ENCODE measurements around the gene QRICH2.
"Not testable (repeated sequence)": the region's sequence is repeated elsewhere in the genome, so short reads cannot be mapped to it uniquely, and the experiment has no call there.

The QRICH2 gene

DNA sequence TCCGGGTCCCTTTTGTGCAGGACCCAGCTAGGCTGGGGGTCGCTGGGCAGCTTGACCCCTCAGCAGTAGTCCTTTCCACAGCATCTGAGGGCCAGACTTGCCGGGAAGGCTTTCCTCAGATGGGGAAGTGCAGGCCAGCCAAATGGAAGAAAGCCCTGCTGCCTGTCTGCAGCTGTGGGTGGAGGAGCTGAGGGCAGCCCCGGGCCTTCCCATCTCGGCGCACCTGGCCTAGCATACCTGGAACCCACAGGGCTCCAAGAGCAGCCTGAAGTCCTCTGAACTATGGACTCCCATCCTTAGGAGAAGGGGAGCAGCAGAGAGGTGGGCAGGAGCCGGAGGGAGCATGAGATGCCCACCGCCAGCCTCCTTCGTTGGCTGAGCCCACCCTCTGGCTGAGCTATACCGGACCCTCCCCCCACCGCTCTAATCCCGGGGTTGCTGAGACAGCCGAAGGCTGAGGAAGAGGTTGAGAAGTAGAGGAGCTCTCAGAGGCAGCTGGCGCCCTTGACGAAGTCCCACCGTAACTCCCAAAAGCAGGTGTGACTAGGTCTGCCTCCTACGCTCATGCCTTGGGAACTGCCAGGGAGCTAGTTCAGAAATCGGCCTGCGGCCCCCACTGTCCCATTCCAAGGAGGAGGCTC lies 29.7 kb downstream of the QRICH2 start:
- DNase-seq (ENCODE audit: low read depth): no peak

DNA sequence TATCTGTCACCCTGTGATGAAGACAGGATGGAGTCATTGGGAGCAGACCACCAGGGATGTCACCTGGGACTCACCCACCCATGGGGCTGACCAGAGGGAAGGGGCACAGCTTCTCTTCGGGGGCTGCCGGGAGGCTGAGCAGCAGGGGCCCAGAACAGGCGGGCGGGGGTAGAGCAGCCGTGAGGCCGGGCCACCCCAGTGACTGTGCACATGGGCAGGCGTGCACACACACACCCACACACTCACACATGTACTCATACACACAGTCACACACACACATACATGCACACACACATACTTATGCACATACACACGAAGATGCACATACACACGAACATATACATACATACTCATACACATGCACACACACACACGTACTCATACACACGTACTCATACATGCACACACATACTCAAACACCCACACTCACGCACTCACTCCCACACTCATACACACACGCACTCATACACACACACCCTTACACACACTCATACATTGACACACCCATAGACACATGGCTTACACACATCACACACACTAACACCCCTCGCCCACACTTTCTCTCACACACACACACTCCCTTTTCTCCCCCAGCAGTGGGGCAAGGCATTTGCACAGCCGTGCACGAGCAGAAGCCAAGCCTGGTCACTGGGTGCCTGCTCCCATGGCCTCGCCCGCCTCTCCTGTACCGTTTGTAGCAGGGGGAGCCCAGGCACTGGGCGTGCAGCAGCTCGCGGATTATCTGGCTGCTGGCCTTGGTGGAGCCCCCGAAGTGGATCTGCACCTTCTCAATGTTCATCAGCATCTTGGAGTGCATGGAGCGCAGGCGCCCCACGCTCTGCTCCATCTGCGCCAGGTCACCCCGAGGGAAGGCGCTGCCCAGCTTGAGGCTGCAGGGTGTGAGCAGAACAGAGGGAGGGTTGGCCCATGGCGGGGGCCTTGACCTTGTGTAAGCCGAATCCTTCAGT lies 30.5 kb downstream of the QRICH2 start:
- DNase-seq (ENCODE audit: low read depth): no peak

DNA sequence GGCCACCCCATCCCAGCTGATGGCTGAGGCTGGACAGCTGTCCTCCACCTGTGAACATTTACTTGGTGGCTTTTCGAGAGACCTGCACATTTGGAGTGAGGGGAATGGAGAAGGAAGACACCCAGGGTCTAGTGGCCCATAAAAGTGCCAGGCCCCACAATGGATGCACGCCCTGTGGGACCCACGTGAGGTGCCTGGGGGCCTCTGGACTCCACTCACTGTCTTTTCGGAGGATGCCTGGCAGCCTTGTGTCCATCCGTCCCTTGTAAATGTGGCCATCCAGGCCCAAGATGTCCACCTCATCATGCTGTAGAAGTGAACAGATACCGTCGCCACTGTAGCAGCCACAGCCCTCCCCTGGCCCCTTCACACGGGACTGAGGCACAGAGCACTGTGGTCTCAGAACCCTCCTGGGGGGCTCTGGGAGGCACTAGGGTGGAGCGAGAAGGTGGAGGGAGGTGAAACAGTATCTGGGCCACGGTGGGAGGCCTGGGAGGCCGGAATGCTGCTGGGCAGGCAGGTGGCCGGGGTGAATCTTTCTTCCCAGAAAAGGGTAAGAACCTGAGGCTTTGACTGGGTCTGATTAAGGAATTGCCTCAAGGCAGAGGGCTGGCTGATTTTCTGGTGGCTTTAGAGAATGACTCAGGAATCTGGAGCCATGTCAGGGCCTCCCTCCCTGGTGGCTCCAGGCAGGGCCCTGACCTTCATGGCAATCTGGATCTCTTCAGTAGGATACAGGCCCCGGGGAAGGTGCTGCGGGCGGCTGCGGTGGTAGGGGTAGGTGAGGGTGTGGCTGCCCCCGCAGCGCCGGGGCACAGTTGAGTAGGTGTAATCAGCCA lies 31.4 kb downstream of the QRICH2 start:
- no peak for DNase-seq (ENCODE audit: low read depth)

DNA sequence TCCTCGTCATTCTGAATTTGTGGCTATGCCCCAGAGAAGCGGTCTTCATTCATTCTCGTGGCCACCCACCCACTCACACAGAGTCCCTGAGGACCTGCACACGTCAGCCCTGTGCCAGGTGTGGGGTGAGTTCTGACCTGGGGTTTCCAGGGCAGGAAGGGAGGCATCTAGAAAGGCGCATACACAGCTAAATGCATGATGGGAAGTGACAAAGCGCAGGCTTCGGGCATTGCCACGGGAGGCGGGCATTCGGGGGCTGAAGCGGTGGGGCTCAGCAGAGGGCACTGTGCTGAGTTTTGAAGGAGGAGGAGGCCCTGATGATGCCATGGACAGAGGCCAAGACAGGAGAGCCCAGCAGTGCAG lies 32.0 kb downstream of the QRICH2 start:
- DNase-seq (ENCODE audit: low read depth): no peak

- DNase-seq (ENCODE audit: low read depth): no peak
Measured at GRCh38 chr17:76275382-76276068, 32.6 kb downstream of the QRICH2 start.

DNA sequence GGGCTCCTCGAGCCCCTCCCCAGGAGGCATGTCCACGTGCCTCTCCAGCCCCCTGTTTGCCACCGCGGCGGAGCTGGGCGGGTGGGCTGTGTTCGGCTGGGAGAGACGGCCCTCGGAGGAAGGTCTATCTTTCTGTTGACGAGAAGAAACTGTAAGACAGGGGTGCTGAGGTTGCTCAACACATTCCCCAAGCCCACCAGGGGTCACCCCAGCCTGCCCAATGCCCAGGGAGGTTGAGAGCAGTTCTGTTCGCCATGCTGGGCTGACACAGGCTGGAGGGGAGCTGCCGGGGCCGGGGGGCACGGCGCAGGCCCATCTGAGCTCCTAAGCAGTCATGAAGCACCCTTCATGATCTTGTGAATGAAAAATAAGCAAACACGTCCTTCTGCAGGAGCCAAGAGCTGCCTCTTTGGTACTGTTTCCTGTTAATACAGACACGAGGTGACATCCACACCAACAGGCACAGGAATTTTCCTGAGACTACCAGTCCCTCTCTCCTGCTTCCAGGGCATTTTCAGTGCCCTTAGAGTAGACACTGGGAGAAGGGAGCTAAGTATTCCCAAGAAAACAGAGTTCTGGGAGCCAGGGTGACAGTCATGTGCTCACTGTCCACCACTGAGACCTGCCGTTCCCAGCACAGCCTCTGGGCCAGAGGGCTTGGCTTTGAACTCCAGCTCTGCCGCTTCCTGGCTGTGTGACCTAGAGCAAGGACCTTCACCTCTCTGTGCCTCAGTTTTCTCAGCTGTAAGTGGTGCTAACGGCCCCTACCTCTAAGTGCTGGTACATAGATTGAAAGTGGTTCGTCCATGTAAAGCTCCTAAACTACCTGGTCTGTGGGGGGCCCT lies 33.7 kb downstream of the QRICH2 start:
- no peak for DNase-seq (ENCODE audit: low read depth)

- no peak for DNase-seq (ENCODE audit: low read depth)
Measured at GRCh38 chr17:76273445-76274111, 34.5 kb downstream of the QRICH2 start.

GRCh38 chr17:76272541-76273444 lies 35.3 kb downstream of the QRICH2 start:
- DNase-seq (ENCODE audit: low read depth): peak; percentile 42

- DNase-seq (ENCODE audit: low read depth): peak; percentile 70
Measured at GRCh38 chr17:76271669-76272540, 36.2 kb downstream of the QRICH2 start.

DNA sequence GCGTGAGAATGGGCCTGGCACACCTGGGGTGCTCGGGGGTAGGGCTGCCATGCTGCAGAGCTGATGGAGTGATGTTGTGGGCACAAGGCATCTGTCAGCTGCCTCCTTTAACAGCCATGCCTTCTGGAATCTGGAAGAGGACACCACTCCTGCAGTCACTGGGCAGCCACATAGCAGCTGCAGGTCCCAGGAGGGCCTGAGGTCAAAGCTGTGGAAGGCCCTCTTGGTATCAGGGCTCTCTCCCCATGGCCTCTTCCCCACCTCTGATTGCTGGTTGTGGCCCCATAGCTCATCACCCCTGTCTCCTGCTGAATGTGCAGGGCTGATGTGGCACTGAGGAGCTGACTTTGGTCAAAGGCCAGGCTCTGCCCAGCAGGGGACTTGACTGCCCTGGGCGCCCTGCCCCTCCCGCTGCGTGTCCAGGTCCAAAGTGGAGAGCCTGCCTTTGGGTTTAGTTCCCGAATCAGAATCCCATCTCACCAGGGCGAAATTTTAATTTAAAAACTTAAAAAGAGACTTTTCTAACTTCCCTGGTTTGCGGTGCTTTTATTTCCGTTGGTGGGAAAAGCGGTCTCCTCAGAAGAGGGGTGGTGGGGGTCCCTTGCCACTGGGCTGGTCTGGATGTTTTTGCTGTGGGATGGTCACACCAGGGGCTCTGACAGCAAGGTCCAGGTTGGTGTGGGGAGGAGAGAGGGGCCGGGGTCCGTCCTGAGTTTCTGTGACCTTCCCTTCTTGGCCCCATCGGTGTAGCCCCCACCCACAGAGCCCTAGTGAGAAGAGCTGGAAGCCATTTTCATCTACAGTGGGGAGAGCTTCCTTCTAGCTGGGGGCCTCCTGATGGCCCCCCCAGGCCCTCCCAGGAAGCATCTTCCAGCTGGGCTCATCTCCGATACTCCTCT lies 37.1 kb downstream of the QRICH2 start:
- DNase-seq (ENCODE audit: low read depth): no peak

DNA sequence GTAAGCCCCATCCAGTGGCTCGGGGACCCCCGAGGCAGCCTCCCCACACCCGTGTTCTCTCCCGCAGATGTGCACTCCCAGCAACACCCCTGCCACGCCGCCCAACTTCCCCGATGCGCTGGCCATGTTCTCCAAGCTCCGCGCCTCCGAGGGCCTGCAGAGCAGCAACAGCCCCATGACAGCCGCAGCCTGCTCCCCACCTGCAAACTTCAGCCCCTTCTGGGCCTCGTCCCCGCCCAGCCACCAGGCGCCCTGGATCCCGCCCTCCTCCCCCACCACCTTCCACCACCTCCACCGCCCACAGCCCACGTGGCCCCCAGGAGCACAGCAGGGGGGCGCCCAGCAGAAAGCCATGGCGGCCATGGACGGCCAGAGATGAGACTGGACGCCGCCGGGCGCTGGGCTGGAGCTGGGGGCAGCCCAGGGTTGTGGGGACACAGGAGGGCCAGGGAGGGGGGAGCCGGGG lies 37.9 kb downstream of the QRICH2 start:
- DNase-seq (ENCODE audit: low read depth): no peak

- DNase-seq (ENCODE audit: low read depth): no peak
Measured at GRCh38 chr17:76268991-76269981, 38.8 kb downstream of the QRICH2 start.

DNA sequence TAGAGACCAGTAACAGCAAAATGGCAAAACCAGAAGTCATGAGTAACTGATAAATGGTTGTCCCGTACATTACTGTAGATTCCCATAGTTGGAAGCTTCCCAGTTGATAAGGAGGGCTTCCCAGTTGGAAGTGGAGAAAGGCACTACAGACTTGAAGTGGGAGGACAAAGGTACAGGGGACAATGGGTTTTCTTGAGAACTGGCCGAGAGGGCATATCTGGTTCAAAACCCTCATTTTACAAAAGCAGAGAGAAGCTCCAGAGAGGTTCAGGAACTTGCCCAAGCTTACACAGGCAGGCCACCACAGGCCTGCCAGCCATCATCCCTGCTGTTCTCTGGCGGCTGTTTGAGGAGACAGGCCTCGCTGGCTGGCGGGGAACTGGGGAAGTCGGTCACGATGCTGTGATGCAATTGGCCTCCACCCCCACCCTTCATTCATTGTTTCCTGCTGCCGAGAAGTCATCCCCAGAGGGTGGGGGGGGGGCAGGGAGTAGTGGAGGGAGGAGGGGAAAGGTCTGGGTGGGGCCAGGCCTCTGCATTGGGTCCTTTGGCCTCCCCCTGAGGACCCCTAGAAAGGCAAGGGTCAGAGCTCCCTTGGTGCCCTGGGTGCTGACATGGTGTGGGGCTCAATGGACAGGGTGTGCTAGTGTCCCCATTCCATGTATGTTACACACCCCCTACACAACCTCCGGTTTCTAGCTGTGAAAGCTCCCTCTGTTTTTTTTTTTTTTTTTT lies 39.9 kb downstream of the QRICH2 start:
- peak; percentile 66 for DNase-seq (ENCODE audit: low read depth)

- DNase-seq (ENCODE audit: low read depth): not testable (repeated sequence)
Measured at GRCh38 chr17:76267581-76268001, 40.5 kb downstream of the QRICH2 start.

- DNase-seq (ENCODE audit: low read depth): no peak
Measured at GRCh38 chr17:76267051-76267576, 41.0 kb downstream of the QRICH2 start.

Data from stimulated activated CD8-positive, alpha-beta memory T cell treated with anti-CD3 and anti-CD28 coated beads, Interleukin-12 subunit alpha, Interleukin-12 subunit beta, amount 100 ng/mL, for 4 hours (primary cell).